HL-60 (cell line): Measurements from ENCODE around the gene CTSG.

Experiments
- CTCF ChIP-seq: IDR thresholded peaks from one replicate; pipeline ENCODE4 v1.5.1; 2011; ENCODE audit warnings: low read length, control low read depth, inconsistent platforms; ENCODE audit not compliant: insufficient read depth
- GABPA ChIP-seq: IDR thresholded peaks from 2 replicates; pipeline ENCODE4 v1.6.1; 2012; ENCODE audit warnings: low read depth
- POLR2AphosphoS5 ChIP-seq: IDR thresholded peaks from 2 replicates; pipeline ENCODE4 v1.6.1; 2012; ENCODE audit warnings: low read depth

GRCh38 chr14:24565766-24566165 lies 10.3 kb downstream of the CTSG start:
- TF ChIP-seq POLR2AphosphoS5 (no peak), CTCF (no peak), GABPA (no peak)
